Fibroblast of peridontal ligament (primary cell): ENCODE measurements around the gene PDLIM4.

ENCODE experiments used
- DNase-seq: peaks from one replicate; pipeline ENCODE4 v3.0.0-alpha.2; 2010; ENCODE audit errors: extremely low read depth

PDLIM4 gene

GRCh38 chr5:132281856-132282614, 24.5 kb downstream of the PDLIM4 start:
- DNase-seq = no peak

- DNase-seq = peak; percentile 75
These were observed 26.0 kb downstream of the PDLIM4 start for GRCh38 chr5:132283423-132284043.

GRCh38 chr5:132289097-132289496, 31.6 kb downstream of the PDLIM4 start:
- DNase-seq = peak; percentile 51

- no peak for DNase-seq
These were observed 33.5 kb downstream of the PDLIM4 start for GRCh38 chr5:132291026-132291425.

GRCh38 chr5:132293066-132293991, 35.8 kb downstream of the PDLIM4 start:
- peak; percentile 80 for DNase-seq

- peak; percentile 81 for DNase-seq
These were observed 36.7 kb downstream of the PDLIM4 start, which contains the start of gene SLC22A4 for GRCh38 chr5:132293992-132294727. Gene SLC22A4, plus strand, starts transcription at chr5:132294394. Its CDS starts 223 bp downstream, at chr5:132294617.

GRCh38 chr5:132294728-132295504, 37.4 kb downstream of the PDLIM4 start:
- DNase-seq = peak; percentile 56

GRCh38 chr5:132295505-132296411, 38.3 kb downstream of the PDLIM4 start:
- no peak for DNase-seq

- no peak for DNase-seq
These were observed 39.0 kb downstream of the PDLIM4 start for GRCh38 chr5:132296412-132297016.

- no peak for DNase-seq
These were observed 39.9 kb downstream of the PDLIM4 start for GRCh38 chr5:132297211-132297940.

GRCh38 chr5:132298298-132299212, 41.1 kb downstream of the PDLIM4 start:
- peak; percentile 78 for DNase-seq

- no peak for DNase-seq
These were observed 42.4 kb downstream of the PDLIM4 start for GRCh38 chr5:132299917-132300316.

- no peak for DNase-seq
These were observed 43.3 kb downstream of the PDLIM4 start for GRCh38 chr5:132300577-132301343.

- DNase-seq = no peak
These were observed 44.1 kb downstream of the PDLIM4 start for GRCh38 chr5:132301344-132302271.

GRCh38 chr5:132302413-132302812, 44.9 kb downstream of the PDLIM4 start:
- DNase-seq = no peak

GRCh38 chr5:132303589-132303988, 46.1 kb downstream of the PDLIM4 start:
- no peak for DNase-seq
